ENCODE data around the gene DMD.

- TF ChIP-seq, protein P1, sequence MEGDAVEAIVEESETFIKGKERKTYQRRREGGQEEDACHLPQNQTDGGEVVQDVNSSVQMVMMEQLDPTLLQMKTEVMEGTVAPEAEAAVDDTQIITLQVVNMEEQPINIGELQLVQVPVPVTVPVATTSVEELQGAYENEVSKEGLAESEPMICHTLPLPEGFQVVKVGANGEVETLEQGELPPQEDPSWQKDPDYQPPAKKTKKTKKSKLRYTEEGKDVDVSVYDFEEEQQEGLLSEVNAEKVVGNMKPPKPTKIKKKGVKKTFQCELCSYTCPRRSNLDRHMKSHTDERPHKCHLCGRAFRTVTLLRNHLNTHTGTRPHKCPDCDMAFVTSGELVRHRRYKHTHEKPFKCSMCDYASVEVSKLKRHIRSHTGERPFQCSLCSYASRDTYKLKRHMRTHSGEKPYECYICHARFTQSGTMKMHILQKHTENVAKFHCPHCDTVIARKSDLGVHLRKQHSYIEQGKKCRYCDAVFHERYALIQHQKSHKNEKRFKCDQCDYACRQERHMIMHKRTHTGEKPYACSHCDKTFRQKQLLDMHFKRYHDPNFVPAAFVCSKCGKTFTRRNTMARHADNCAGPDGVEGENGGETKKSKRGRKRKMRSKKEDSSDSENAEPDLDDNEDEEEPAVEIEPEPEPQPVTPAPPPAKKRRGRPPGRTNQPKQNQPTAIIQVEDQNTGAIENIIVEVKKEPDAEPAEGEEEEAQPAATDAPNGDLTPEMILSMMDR (IDR thresholded peaks at IDR 0.05; ENCODE audit: low read depth, low read length), result no peak
- TF ChIP-seq MYC (IDR thresholded peaks at IDR 0.05; ENCODE audit: low read depth, low read length), result no peak
- TF ChIP-seq POLR2A (IDR thresholded peaks at IDR 0.05; ENCODE audit: extremely low read depth, insufficient read length), result no peak
These were observed 1665.6 kb downstream of the DMD start for GRCh38 chrX:31545726-31546125.

Data from NB4 (cell line).